GM12892 (cell line): ENCODE data around the gene TIMP3.

Experiments
- DNase-seq: peaks from one replicate; pipeline ENCODE4 v3.0.0; 2011; ENCODE audit not compliant: insufficient read length
- FAIRE-seq: peaks from 2 replicates; lab custom pipeline; 2011; peaks lifted over from hg19 to GRCh38; lab: Jason Lieb, UNC
- POLR2A ChIP-seq: IDR thresholded peaks from 2 replicates; pipeline ENCODE4 v1.6.1; 2011; ENCODE audit warnings: low read depth, low read length, control low read depth
- POLR2AphosphoS5 ChIP-seq: IDR thresholded peaks from 2 replicates; pipeline ENCODE4 v1.6.1; 2011; ENCODE audit warnings: low read depth, low read length, control low read depth
- TAF1 ChIP-seq: IDR thresholded peaks from 2 replicates; pipeline ENCODE4 v1.6.1; 2011; ENCODE audit warnings: low read depth, mild to moderate bottlenecking, control low read depth, low read length, borderline replicate concordance

TIMP3 gene

GRCh38 chr22:32911503-32911902 lies 110.0 kb downstream of the TIMP3 start:
- no peak for TF ChIP-seq POLR2AphosphoS5
- no peak for TF ChIP-seq TAF1
- no peak for TF ChIP-seq POLR2A
- DNase-seq (no peak), FAIRE-seq (no peak)
